ENCODE results near the gene ITGB1.

The ITGB1 gene

DNA sequence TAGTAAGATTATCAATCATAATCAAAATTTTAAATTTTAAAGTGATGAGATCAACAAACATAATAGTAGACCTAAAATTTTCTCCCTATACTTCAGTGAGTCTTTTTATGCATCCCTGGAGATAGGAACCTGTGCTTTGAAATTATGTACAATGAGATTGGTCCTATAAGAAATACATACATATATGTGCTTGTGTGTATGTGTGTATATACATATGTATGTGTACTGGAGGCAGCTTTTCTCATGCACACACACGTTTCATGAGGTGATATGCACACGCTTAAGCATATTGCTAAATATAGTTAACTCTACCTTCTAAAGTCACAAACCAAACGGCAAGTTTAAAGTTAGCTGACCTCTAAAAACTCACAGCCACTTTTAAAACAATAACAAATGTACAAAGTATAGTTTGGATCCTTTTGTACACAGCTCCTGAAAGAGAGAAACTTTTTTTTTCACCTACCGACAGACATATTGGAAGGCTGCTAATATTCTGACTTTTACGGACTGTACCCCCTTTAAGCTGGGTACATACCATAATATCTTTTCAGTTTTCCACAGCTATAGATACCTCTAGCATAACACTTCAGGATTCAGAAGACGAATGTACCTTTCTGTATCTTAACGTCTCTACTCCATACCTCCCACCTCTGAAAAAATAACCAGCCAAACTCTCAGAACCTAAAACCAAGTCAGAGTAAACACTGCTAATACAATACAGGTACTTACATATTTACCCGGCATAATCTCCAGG, 3.3 kb downstream of the ITGB1 start:
- H3K36me3 Mint-ChIP-seq (ENCODE audit: low read depth): peaks cover 5% of the 10 kb centered on the region
- ATAC-seq: no peak
- H3K27ac Mint-ChIP-seq: peak overlapping the region; percentile 58
- DNase-seq: no peak
- H3K4me1 Mint-ChIP-seq: peaks cover 72% of the 10 kb centered on the region
- H3K9me3 Mint-ChIP-seq: no peaks in the 10 kb centered on the region
- no peaks in the 10 kb centered on the region for H3K27me3 Mint-ChIP-seq
- H3K4me3 Mint-ChIP-seq: peak overlapping the region; percentile 80

- H3K4me3 Mint-ChIP-seq: peak overlapping the region; percentile 13
- DNase-seq (no peak), ATAC-seq (no peak)
- H3K36me3 Mint-ChIP-seq (ENCODE audit: low read depth): peaks cover 5% of the 10 kb centered on the region
- H3K27me3 Mint-ChIP-seq: no peaks in the 10 kb centered on the region
- peak overlapping the region; percentile 74 for H3K27ac Mint-ChIP-seq
- H3K4me1 Mint-ChIP-seq: peaks cover 71% of the 10 kb centered on the region
- no peaks in the 10 kb centered on the region for H3K9me3 Mint-ChIP-seq
Observed at GRCh38 chr10:32954080-32954479, 4.0 kb downstream of the ITGB1 start.

DNA sequence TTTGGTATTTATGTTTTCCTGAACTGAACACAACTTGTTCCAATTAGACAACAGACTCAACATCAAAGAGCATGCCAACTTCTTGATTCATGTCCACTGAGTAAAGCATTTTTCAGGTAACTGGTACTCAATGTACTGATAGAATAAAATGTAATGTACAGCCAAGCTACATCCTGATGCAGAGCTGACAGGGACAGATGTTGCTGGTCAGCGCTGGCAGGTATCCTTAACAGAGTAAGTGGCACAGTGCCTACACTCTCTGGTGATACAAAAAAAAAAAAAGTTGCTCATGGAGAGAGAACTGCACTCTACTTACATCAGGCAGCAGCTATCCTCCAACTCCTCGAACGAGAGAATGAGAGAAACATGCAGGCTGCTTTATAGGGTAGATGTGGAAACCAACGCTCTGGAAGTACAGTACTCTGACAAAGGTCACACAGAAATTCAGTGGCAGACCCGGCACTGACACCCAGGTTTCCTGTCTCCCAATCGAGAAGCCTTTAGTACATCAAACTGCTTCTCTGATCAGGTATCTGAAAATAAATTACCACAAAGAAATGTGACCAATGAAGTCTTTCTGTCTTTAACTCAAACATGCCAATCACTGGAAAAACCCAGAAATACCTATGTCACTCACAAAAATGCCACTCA, 4.6 kb downstream of the ITGB1 start:
- H3K27me3 Mint-ChIP-seq: no peaks in the 10 kb centered on the region
- peaks cover 72% of the 10 kb centered on the region for H3K4me1 Mint-ChIP-seq
- H3K27ac Mint-ChIP-seq: peak overlapping the region; percentile 74
- H3K4me3 Mint-ChIP-seq: peak overlapping the region; percentile 13
- peaks cover 8% of the 10 kb centered on the region for H3K36me3 Mint-ChIP-seq (ENCODE audit: low read depth)
- DNase-seq: no peak
- no peaks in the 10 kb centered on the region for H3K9me3 Mint-ChIP-seq
- no peak for ATAC-seq

DNA sequence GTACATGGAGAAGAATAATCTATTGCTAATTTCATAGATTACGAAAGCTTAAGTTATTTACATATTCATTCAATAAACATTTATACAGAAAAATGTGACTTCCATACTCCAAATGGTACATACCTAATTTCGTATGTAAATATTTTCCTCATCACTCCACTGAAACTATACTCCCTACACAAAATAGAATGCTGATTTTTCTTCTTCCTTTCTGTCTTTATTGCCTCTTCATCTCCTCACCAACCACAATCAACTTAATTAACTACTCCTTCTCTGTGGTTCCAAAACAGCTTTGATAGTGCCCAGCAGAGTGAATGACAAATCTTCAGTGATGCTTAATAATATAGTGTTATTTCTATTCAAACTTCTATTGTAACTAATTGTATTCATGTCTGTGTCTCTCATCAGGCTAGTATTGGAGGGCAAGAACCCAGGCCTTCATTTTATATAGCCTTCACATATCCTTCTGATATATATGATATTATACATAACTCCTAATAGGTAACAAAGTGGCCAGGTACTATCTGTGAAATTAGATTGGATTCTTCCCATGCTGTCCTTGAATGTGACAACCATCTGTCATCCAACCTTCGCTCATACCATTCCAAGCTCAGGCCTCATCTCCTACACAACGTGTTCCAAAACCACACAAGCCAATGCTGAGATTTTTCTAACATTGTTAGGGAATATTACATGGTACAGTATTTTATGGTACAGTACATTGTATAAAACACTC, 5.3 kb downstream of the ITGB1 start:
- DNase-seq (no peak), ATAC-seq (no peak)
- H3K4me1 Mint-ChIP-seq: peaks cover 77% of the 10 kb centered on the region
- H3K9me3 Mint-ChIP-seq: no peaks in the 10 kb centered on the region
- H3K4me3 Mint-ChIP-seq: no peak overlapping the region
- peaks cover 8% of the 10 kb centered on the region for H3K36me3 Mint-ChIP-seq (ENCODE audit: low read depth)
- no peaks in the 10 kb centered on the region for H3K27me3 Mint-ChIP-seq
- H3K27ac Mint-ChIP-seq: no peak overlapping the region

GRCh38 chr10:32952094-32952493, 5.9 kb downstream of the ITGB1 start:
- Mint-ChIP-seq H3K27ac (no peak overlapping the region), H3K9me3 (no peaks in the 10 kb centered on the region)

GRCh38 chr10:32951111-32951510, 6.9 kb downstream of the ITGB1 start:
- DNase-seq (no peak), ATAC-seq (no peak)
- Mint-ChIP-seq H3K27ac (peak overlapping the region; percentile 67), H3K9me3 (no peaks in the 10 kb centered on the region), H3K27me3 (no peaks in the 10 kb centered on the region), H3K36me3 (ENCODE audit: low read depth) (peaks cover 8% of the 10 kb centered on the region), H3K4me1 (peaks cover 80% of the 10 kb centered on the region), H3K4me3 (peak overlapping the region; percentile 55)

More at GRCh38 chr10:32952094-32952493, 5.9 kb downstream of the ITGB1 start:
- Mint-ChIP-seq H3K4me3 (no peak overlapping the region), H3K4me1 (peaks cover 82% of the 10 kb centered on the region), H3K27me3 (no peaks in the 10 kb centered on the region), H3K36me3 (ENCODE audit: low read depth) (peaks cover 8% of the 10 kb centered on the region)
- no peak for DNase-seq
- ATAC-seq: no peak

DNA sequence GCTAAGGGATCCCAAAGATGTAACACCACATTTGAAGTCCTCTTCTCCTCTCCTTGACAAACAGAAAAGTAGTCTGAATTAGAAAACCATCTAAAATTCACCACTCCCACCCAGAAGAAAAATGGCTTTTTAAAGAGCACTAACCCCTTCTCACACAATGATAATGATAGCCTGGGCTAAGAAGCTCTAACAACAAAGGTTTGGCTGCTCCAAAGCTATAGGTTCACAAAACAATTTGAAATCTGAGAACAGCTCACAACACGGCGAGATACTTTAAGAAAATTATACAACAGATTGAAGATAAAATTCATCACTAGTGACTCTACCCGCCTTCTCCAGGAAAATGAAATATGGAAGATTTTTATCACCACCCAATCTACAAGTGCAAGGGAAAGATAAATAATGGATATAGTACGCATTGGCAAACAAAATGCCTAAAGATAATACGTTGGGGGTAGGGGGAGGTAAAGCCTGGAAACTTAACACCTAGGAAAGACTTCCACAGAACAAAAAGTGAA, 7.4 kb downstream of the ITGB1 start:
- ATAC-seq: no peak
- peak overlapping the region; percentile 67 for H3K27ac Mint-ChIP-seq
- no peak for DNase-seq
- peaks cover 9% of the 10 kb centered on the region for H3K36me3 Mint-ChIP-seq (ENCODE audit: low read depth)
- no peaks in the 10 kb centered on the region for H3K9me3 Mint-ChIP-seq
- peak overlapping the region; percentile 55 for H3K4me3 Mint-ChIP-seq
- H3K4me1 Mint-ChIP-seq: peaks cover 77% of the 10 kb centered on the region
- H3K27me3 Mint-ChIP-seq: no peaks in the 10 kb centered on the region

- DNase-seq (no peak), ATAC-seq (no peak)
- Mint-ChIP-seq H3K36me3 (ENCODE audit: low read depth) (peaks cover 9% of the 10 kb centered on the region), H3K9me3 (no peaks in the 10 kb centered on the region), H3K4me3 (no peak overlapping the region), H3K27ac (peak overlapping the region; percentile 53), H3K4me1 (peaks cover 68% of the 10 kb centered on the region), H3K27me3 (no peaks in the 10 kb centered on the region)
Observed at GRCh38 chr10:32949221-32949678, 8.8 kb downstream of the ITGB1 start.

DNA sequence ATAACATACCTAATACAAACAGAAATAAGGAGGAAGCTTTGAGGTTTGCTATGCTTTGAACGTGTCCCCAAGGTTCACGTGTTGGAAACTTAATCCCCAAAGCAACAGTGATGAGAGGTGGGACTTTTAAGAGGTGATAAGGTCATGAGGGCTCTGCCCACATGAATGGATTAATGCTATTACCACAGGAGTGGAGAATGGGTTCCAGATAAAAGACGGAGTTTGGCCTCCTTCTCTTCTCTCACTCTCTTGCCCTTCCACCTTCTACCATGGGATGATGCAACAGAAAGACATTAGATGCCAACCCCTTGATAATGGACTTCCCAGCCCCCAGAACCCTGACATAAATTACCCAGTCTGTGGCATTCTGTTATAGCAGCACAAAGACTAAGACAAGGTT, 9.6 kb downstream of the ITGB1 start:
- Mint-ChIP-seq H3K9me3 (no peaks in the 10 kb centered on the region), H3K36me3 (ENCODE audit: low read depth) (peaks cover 9% of the 10 kb centered on the region), H3K4me1 (peaks cover 67% of the 10 kb centered on the region), H3K27ac (peak overlapping the region; percentile 61), H3K27me3 (no peaks in the 10 kb centered on the region), H3K4me3 (peak overlapping the region; percentile 22)
- peak; percentile 70 for ATAC-seq
- DNase-seq: no peak

- Mint-ChIP-seq H3K4me1 (peaks cover 61% of the 10 kb centered on the region), H3K9me3 (no peaks in the 10 kb centered on the region), H3K27ac (no peak overlapping the region), H3K36me3 (ENCODE audit: low read depth) (peaks cover 9% of the 10 kb centered on the region), H3K4me3 (no peak overlapping the region), H3K27me3 (no peaks in the 10 kb centered on the region)
- ATAC-seq (no peak), DNase-seq (no peak)
Observed at GRCh38 chr10:32947586-32947985, 10.4 kb downstream of the ITGB1 start.

DNA sequence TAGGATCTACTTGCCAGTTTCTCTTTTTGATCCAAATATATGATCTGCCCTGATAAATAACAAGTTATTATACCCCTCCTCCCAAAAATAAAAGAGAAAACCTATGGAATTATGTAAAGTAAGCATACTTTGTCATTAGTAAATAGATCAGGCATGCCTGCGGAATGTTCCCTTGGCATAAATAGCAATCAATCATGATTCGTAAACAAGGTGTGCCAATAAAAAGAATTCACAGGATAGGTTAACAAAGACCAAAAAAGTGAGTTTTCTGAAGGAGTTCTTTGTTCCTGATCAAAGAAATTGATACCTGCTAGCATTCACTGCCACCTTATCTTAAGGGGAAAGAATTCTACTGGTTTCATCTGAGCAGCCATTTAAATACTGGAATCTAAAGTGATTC, 11.9 kb downstream of the ITGB1 start:
- peaks cover 8% of the 10 kb centered on the region for H3K36me3 Mint-ChIP-seq (ENCODE audit: low read depth)
- peaks cover 60% of the 10 kb centered on the region for H3K4me1 Mint-ChIP-seq
- no peak for DNase-seq
- no peak overlapping the region for H3K4me3 Mint-ChIP-seq
- H3K27ac Mint-ChIP-seq: no peak overlapping the region
- H3K27me3 Mint-ChIP-seq: no peaks in the 10 kb centered on the region
- ATAC-seq: no peak
- H3K9me3 Mint-ChIP-seq: no peaks in the 10 kb centered on the region

DNA sequence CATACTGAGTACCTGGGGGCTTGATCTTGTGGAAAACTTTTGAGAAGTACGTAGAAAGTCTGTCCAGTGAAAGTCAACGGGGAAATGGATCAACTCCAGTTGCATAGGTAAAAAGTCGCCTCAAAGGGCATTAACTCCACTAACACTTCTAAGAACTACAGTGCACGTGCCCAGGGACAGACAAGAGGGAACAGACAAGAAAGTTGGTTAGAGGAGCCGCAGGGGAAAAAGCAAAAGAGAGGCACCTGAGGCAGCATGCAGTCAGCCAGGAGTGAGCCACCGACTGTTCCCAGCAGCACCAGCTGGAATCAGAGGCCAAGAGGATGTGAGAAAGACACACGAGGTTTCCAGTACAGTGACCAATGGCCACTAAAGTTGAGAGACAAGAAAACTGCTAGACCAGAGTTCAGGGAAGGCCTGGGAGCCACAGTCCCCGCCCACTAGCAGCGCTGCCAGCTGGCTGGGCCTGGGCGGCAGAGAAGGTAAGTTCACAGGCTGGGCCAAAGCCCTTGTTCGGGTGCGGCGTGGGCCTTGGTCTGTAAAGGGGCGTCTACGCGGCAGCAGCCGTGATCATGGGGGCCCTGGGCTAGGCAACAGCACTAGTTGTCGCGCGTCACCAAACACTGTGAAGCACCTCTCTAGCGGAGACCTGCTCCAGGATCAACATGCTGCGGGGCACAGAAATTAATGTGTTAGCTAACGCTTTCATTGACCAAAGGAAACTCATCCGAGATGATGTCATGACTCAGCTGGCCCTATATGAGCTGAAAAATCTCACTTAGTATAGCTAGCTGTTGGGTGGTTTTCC, 14.0 kb downstream of the ITGB1 start:
- Mint-ChIP-seq H3K4me1 (peaks cover 56% of the 10 kb centered on the region), H3K27ac (no peak overlapping the region)

GRCh38 chr10:32943395-32943794, 14.6 kb downstream of the ITGB1 start:
- Mint-ChIP-seq H3K9me3 (no peaks in the 10 kb centered on the region), H3K27ac (no peak overlapping the region), H3K36me3 (ENCODE audit: low read depth) (peaks cover 1% of the 10 kb centered on the region), H3K4me3 (no peak overlapping the region), H3K4me1 (peaks cover 54% of the 10 kb centered on the region), H3K27me3 (no peaks in the 10 kb centered on the region)
- no peak for DNase-seq
- ATAC-seq: no peak

More for the DNA sequence above, 14.0 kb downstream of the ITGB1 start:
- no peak overlapping the region for H3K4me3 Mint-ChIP-seq
- no peak for ATAC-seq
- peaks cover 5% of the 10 kb centered on the region for H3K36me3 Mint-ChIP-seq (ENCODE audit: low read depth)
- DNase-seq: no peak
- H3K9me3 Mint-ChIP-seq: no peaks in the 10 kb centered on the region
- no peaks in the 10 kb centered on the region for H3K27me3 Mint-ChIP-seq

DNA sequence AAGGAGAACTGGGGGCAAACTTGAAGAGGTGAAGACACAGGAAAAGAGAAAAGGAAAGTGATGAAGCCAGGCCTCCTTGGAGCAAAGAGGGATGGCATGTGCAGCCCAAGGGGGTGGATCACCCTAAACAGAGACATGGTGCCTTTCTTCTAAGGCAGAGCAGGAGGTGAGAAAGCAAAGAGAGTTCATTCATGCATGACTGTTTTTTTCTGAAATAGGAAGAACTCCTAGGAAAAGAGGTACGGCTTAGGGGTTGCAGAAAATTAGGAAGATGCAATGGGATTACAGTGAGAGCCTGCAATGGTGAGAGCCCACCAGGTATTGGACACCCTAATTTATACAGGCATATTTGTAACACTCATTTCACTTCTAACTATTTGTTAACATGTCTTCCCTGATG, 15.9 kb downstream of the ITGB1 start:
- DNase-seq (no peak), ATAC-seq (no peak)
- Mint-ChIP-seq H3K4me1 (peaks cover 51% of the 10 kb centered on the region), H3K27ac (peak overlapping the region; percentile 3), H3K9me3 (no peaks in the 10 kb centered on the region), H3K36me3 (ENCODE audit: low read depth) (peaks cover 1% of the 10 kb centered on the region), H3K4me3 (no peak overlapping the region), H3K27me3 (no peaks in the 10 kb centered on the region)

Data from activated naive CD8-positive, alpha-beta T cell treated with anti-CD3 and anti-CD28 coated beads, Interleukin-2, amount 50 U/mL, for 24 hours (primary cell).